HG03432 (cell line): ENCODE results near the gene NMNAT3.

Experiments used
- ATAC-seq: cut with Tn5 transposase; IDR thresholded peaks from one replicate; pipeline ENCODE4 v1.9.1; 2021; ENCODE audit warnings: mild to moderate bottlenecking, moderate library complexity; ENCODE audit not compliant: unreplicated experiment

NMNAT3 gene

DNA sequence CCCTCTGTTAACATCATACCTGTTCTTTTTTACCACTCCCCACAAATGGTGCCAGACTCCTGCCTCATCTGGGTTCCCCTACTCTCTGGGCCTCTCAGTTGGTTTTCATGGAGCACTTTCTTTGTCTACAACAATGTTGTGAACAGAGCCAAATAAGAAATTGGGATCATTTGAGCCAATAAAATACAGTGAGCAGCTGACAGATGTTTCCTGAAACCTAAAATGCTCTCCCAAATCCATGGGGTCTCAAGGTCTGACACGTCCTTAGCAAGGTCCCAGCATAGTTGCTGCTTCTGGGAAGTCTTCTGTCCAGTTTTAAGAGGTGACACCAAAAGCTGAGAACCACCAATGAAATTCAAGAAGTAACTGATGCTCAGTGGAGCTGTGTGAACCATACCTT lies 1.7 kb downstream of the NMNAT3 start:
- no peak for ATAC-seq

- no peak for ATAC-seq
Measured at GRCh38 chr3:139675327-139675726, 2.4 kb downstream of the NMNAT3 start.

DNA sequence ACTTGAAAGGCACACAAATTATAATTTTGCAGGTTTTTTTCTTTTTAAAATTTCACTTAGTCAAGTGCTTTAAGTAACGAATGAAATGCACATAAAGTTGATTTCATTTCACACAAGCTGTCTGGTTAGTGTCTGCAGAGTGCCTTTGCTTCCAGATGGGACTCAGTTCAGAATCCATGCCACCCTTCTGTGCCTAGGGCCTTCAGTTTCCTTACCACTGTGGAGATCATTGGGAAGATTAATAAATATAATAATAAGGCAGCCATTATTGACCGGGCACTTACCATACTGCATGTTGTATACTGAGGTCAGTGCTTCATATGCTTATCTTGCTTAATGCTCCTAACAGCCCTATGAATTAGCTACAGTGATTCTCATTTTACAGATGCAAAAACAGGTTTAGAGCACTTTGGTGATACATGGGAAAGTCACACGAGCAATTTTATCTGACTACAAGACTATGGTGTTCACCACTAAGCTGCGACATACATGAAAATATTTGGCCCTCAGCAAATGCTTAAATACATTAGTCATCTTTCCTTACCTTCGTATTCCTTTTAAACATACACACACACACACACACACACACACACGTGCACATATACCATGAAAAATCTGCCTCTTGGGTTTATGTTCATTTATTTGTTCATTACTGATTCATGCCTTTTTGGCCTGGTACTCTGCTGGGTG lies 3.1 kb downstream of the NMNAT3 start:
- ATAC-seq, result no peak

DNA sequence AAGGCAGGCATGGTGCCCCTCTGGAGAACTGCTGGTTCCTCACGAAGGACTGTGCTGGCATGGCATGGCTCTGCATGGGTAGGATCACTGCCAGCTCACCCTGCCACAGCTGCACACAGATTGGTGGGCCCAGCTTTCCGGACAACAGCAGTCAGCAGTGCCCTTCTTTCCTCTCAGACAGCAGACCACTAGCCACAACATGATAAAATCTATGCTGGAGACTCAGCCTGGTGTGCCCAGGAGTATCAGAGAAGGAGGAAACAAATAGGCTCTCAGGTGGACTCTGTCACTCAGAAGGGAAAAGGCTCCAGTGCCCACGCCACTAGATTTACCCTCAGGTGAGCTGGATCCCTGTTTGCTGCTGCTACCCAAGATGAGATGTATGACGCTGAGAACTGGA lies 4.9 kb downstream of the NMNAT3 start:
- ATAC-seq, result no peak

- ATAC-seq, result no peak
Measured at GRCh38 chr3:139671863-139672646, 5.7 kb downstream of the NMNAT3 start.

DNA sequence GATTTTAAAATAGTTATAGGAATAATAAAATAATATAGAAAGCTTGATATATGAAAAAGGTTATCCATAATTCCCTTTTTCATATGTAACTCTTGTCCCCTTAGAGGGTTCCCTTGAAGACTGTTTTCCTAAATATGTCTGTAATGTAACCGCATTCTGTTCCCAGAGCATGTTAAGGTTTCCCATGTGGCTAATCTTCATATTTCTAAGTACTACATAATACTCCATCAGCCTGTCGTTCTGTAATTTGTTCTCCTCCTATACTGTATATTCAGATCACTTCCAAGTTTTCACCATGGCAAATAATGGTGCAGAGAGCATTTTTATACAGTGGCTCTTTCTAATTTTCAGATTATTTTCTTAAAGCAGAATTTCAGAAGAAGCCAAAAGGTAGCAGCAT lies 6.7 kb downstream of the NMNAT3 start:
- ATAC-seq, result no peak

GRCh38 chr3:139670196-139670595 lies 7.6 kb downstream of the NMNAT3 start:
- no peak for ATAC-seq

DNA sequence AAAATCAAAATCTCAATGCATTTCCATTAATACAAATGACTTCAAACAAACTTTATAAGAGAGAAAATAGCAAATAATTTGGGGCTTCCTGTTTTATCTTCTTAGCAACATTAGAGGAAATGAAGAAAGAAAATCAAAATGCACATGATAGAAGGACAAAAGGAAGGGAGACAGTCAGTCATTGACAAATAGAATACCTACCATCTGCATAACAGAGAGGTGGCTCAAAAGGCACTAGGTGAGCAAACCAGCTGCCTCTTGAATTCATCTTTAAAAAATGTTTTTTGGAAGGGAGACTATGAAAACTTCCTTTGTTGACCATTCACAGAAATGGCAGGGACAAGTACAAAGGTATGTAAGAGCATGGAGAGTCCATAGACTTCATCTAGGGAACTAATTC lies 9.4 kb downstream of the NMNAT3 start:
- ATAC-seq, result no peak

DNA sequence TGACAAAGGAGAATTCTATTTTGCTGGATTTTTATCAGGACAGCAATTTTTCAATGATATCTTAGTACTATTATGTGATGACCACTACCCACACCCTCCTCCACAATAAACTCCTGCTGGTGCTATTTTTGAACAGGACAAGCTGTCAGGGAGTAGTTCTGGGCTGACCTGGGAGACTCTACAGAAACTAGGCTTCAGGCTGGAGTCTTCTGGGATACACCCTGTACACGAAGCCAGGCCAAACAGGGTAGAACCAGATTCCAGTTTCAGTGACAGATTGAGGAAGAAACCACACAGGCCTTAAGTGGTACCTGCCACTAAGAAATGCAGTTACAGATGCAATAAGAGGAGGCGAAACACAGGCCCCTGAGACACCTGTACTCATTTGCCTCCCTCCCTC lies 12.8 kb downstream of the NMNAT3 start:
- no peak for ATAC-seq

GRCh38 chr3:139660269-139660668 lies 17.5 kb downstream of the NMNAT3 start:
- ATAC-seq, result no peak

DNA sequence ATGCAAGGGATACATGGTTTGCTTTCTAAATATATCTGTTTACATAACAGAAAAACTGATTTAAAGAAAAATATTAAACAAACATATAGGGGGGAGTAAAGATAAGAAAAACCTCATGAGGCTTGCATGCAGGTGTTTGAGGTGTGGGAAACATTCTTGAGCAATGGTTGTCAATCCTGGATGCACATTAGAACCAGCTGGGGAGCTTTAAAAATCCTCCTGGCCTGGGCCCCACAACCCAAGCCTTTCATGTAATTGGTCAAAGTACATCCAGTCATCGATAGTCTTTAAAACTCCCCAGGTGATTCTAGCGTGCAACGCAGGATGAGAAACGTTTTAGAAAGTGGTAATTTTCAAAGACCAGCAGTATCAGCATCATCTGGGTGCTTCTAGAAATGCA lies 18.3 kb downstream of the NMNAT3 start:
- no peak for ATAC-seq

- no peak for ATAC-seq
Measured at GRCh38 chr3:139657936-139658335, 19.8 kb downstream of the NMNAT3 start.

DNA sequence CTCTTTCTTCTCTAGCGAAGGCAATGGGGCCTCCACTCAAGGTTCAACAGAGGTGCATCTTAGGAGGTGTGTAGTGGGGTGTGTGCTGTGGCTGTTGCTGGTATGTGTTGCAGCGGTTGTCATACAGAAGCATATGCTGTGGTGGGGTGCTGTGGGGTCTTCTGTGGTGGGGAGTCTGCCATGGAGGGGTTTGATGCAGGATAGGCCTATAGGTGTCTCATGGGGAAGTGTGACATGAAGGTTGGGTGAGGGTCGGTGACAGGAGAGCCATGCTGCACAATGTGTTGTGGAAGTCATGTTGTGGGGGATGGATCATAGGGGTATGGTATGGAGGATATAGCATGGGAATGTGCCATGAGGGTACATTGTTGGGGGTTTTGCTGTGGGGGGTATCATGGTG lies 20.3 kb downstream of the NMNAT3 start:
- ATAC-seq, result no peak

GRCh38 chr3:139655909-139656595 lies 21.7 kb downstream of the NMNAT3 start:
- no peak for ATAC-seq

DNA sequence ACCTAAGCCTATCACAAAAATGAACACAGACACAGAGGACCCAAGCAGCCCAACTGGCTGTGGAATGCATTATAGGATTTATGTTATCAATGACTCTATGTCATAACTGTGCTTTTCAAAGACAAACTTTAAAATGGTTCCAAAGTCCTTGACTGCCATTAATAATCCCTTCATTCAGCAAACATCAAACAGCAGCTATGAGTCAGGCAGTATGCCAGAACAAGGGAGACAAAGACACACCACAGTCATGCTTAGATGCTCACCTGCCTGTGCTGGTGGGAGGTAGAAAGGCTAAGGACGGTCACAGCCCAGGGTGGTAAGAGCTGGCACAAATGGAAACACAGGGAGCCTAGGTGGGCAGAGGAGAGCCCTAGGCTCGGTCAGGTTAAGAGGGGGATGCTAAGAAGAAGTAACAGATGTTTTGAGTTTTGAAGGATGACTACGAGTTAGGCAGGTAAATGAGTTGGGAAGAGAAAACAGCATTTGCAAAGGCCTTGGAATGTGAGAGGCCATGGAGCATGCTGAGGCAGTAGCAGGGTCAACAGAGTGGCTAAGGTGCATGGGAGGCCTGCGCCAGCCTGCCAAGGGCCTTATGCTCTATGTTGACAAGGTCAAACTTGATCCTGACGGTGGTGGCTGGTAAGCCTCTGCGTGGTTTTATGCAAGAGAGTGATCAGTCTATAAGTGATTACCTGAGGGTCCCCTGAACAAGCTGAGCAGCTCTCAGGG lies 23.0 kb downstream of the NMNAT3 start:
- no peak for ATAC-seq

- no peak for ATAC-seq
Measured at GRCh38 chr3:139653582-139653981, 24.2 kb downstream of the NMNAT3 start.

DNA sequence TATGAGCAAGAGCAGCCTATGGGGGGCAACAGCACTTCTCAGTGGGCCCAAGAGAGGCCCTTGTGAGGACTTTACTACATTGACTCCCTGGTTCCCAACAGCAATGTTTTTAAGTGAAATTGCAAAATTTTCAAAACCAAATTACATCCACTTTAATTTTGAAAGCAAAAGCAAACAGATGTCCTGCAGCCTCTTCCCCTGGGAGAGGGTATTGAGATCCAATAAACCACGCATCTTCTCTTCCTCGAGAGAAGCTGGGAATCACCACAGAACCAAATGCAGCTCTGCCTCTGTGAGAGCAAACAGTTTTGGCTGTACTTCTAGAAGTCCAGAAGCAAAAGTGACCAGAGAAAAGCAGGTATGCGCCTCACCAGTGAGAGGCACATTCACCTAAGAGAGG lies 25.2 kb downstream of the NMNAT3 start:
- no peak for ATAC-seq

DNA sequence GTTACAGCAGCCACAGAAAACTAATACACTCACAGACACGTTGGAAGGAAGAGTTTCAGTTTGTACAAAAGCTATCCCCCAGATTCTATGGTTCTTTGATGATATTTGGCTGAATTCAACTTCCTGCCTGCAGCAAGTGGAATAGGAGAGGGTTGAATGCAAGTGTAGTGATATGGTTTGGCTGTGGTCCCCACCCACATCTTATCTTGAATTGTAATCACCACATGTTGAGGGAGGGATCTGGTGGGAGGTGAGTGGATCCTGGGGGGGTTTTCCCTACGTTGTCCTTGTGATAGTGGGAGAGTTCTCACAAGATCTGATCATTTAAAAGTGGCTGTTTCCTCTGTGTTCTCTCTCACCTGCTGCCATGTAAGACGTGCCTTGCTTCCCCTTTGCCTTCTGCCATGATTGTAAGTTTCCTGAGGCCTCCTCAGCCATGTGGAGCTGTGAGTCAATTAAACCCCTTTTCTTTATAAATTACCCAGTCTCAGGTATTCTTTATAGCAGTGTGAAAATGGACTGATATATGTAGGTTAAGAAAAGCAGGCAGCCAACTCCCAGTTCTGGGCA lies 29.8 kb downstream of the NMNAT3 start:
- ATAC-seq, result no peak

DNA sequence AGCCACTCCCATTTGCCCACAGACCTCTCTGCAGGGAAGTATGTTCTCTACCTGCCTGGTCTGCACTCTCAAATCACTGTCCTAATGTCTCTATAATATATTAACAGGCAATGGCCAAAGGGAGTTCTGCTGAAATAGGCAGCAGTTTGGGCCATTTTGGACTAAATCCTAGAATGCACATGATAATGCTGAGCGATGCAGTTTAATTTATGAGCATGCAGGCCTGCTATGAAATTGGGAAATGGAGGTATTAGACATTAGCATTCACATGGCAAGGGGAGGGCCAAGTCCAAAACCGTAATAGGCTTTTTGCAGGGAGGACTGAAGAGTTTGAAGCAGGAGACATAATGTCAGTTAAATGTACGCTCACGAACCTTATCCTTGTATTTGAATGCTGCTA lies 31.3 kb downstream of the NMNAT3 start:
- ATAC-seq, result no peak

DNA sequence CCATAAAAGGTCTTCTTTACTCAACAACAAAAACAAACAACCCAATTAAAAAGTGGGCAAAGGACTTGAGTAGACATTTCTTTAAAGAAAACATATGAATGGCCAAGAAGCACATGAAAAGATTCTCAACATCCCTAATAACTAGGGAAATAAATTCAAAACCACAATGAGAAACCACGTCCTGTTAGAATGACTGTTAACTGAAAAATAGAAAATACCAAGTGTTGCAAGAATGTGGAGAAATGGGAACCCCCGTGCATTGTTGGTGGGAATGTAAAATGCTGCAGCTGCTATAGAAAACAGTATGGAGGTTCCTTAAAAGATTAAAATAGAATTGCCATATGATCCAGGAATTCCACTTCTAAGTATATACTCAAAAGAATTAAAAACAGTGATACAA lies 34.8 kb downstream of the NMNAT3 start:
- no peak for ATAC-seq

DNA sequence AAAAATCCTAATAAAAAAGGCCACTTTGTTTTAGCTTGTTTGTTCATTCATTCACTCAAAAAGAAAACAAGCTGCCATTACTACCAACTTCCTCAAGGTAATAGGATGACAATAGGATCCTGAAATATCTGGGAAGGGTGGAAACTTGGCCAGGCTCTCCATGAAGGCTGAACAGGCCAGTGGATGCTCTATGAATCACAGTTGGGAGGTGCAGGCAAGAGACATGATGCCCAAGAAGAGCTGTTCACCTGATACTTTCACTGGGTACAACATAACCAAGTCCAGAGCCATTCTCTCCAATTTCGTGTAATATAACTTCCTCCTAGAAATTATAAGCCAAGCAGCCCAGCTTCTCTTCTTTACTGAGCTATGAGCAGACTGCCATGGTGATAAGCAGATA lies 37.3 kb downstream of the NMNAT3 start:
- ATAC-seq, result no peak
